Measurements from ENCODE around the gene ARL5C. TPM values are rescaled to one million over a fixed set of nuclear protein-coding genes. Genes with fewer than 3 reads are reported as not detected.

Gene ARL5C
- total RNA-seq, 2 experiments from 2014 or later: 0.35 TPM; not detected in 1

Other genes with a start within 250 kb of the ARL5C start
- gene FBXO47, start 198.8 kb downstream of the ARL5C start, total RNA-seq: under 1 TPM in 1 of 2 experiments, not detected in 1; 0.18 TPM
- 1 to 10 TPM; 1.2 to 9.0 TPM for gene PLXDC1, start 14.5 kb downstream of the ARL5C start, total RNA-seq
- 10 to 100 TPM; 21.0 to 32.9 TPM for gene CACNB1, start 31.5 kb upstream of the ARL5C start, total RNA-seq
- gene RPL19, start 34.1 kb upstream of the ARL5C start, total RNA-seq: 1,000 to 10,000 TPM; 1,859 to 1,928 TPM
- not detected for gene STAC2, start 59.8 kb upstream of the ARL5C start, total RNA-seq
- gene FBXL20, start 235.5 kb upstream of the ARL5C start, total RNA-seq: 10 to 100 TPM; 12.9 to 14.1 TPM

All from activated CD8-positive, alpha-beta memory T cell treated with anti-CD3 and anti-CD28 coated beads, Interleukin-2, amount 10 ng/mL, durations not matched to agents 7 days and 5 days (primary cell).